HG03521 (cell line): ENCODE data around the gene MPP7.
"Not testable (repeated sequence)": the region's sequence is repeated elsewhere in the genome, so short reads cannot be mapped to it uniquely, and the experiment has no call there.

Experiments used
- ATAC-seq: cut with Tn5 transposase; IDR thresholded peaks from one replicate; pipeline ENCODE4 v1.9.1; 2021; ENCODE audit warnings: mild to moderate bottlenecking, moderate library complexity; ENCODE audit not compliant: unreplicated experiment

MPP7 gene

GRCh38 chr10:28302638-28303488 is at the start of gene MPP7:
MPP7 (minus strand) TSS chr10:28303064; CDS start chr10:28238604, 64,460 bp downstream.
- peak; percentile 99 for ATAC-seq

GRCh38 chr10:28349892-28350291 is 47.0 kb upstream of the MPP7 start:
- no peak for ATAC-seq

- ATAC-seq: no peak
Observed at GRCh38 chr10:28343987-28344895, 41.4 kb upstream of the MPP7 start.

GRCh38 chr10:28343252-28343651 is 40.4 kb upstream of the MPP7 start:
- ATAC-seq: no peak

- ATAC-seq: not testable (repeated sequence)
Observed at GRCh38 chr10:28341679-28342078, 38.8 kb upstream of the MPP7 start.

GRCh38 chr10:28332726-28333125 is 29.9 kb upstream of the MPP7 start:
- ATAC-seq: no peak

- ATAC-seq: no peak
Observed at GRCh38 chr10:28331841-28332240, 29.0 kb upstream of the MPP7 start.

- ATAC-seq: no peak
Observed at GRCh38 chr10:28331066-28331465, 28.2 kb upstream of the MPP7 start.

- ATAC-seq: no peak
Observed at GRCh38 chr10:28328346-28328745, 25.5 kb upstream of the MPP7 start.

GRCh38 chr10:28327491-28327880 is 24.6 kb upstream of the MPP7 start:
- no peak for ATAC-seq

- ATAC-seq: no peak
Observed at GRCh38 chr10:28326516-28327490, 23.9 kb upstream of the MPP7 start.

GRCh38 chr10:28320799-28321198 is 17.9 kb upstream of the MPP7 start:
- ATAC-seq: no peak

- ATAC-seq: no peak
Observed at GRCh38 chr10:28320090-28320489, 17.2 kb upstream of the MPP7 start.

- ATAC-seq: not testable (repeated sequence)
Observed at GRCh38 chr10:28319061-28319460, 16.2 kb upstream of the MPP7 start.

GRCh38 chr10:28318626-28319025 is 15.8 kb upstream of the MPP7 start:
- ATAC-seq: no peak

GRCh38 chr10:28317760-28318159 is 14.9 kb upstream of the MPP7 start:
- ATAC-seq: no peak

- no peak for ATAC-seq
Observed at GRCh38 chr10:28316696-28317095, 13.8 kb upstream of the MPP7 start.

GRCh38 chr10:28315140-28315539 is 12.3 kb upstream of the MPP7 start:
- ATAC-seq: no peak

- ATAC-seq: no peak
Observed at GRCh38 chr10:28314211-28314610, 11.3 kb upstream of the MPP7 start.

GRCh38 chr10:28312572-28312971 is 9.7 kb upstream of the MPP7 start:
- no peak for ATAC-seq

- ATAC-seq: no peak
Observed at GRCh38 chr10:28311104-28311503, 8.2 kb upstream of the MPP7 start.
